HCT116 (cell line): ENCODE measurements around the gene MRPL58. TPM values are rescaled to one million over a fixed set of nuclear protein-coding genes. Genes with fewer than 3 reads are reported as not detected.
"Not testable (repeated sequence)": the region's sequence is repeated elsewhere in the genome, so short reads cannot be mapped to it uniquely, and the experiment has no call there.

Experiments used
- ATAC-seq: fragments of 200-7000 bp; cut with Tn5 transposase; 2 replicates; pipeline ENCODE4 v1.9.1; 2020; ENCODE audit warnings: mild to moderate bottlenecking, moderate library complexity
- BruUV-seq: library from RNA; stranded (reverse); fragments of 400-500 nt; replicated peaks from 2 replicates; lab custom pipeline; 2021; lab: Mats Ljungman, UMichigan
- CTCF ChIA-PET: fragments of 300-600 bp; sonication (Branson Sonifier 250); formaldehyde crosslinking; loops from one replicate; lab custom pipeline; 2021; ENCODE audit warnings: antibody characterized with exemption; lab: Charles Lee
- POLR2A ChIA-PET: fragments of 300-600, 350-600 bp; sonication (Branson Sonifier 250); formaldehyde crosslinking; loops from one replicate; lab custom pipeline; 2021; ENCODE audit warnings: antibody characterized with exemption; lab: Charles Lee
- RAD21 ChIA-PET, 2 experiments: fragments of 300-600 bp; sonication (Branson Sonifier 250); formaldehyde crosslinking; loops; one replicate each; lab custom pipeline; 2023; ENCODE audit warnings: low total read pairs in 2 of 2; ENCODE audit not compliant: uncharacterized antibody in 2 of 2, unreplicated experiment in 2 of 2, low non-redundant PET in 1 of 2; lab: Charles Lee
- DNase-seq: peaks from one replicate; pipeline ENCODE4 v3.0.0-alpha.2; 2010; ENCODE audit warnings: low read depth, low spot score
- H2AFZ ChIP-seq: fragments of 200-600 bp; shearing (Covaris generic), sonication (generic); 2 replicates; pipeline ENCODE4 v1.6.1; 2017; ENCODE audit warnings: low read depth, mixed run types, mixed read lengths, antibody characterized with exemption, low read length; ENCODE audit not compliant: poor library complexity, severe bottlenecking
- H3K27ac ChIP-seq: 2 replicates; pipeline ENCODE4 v1.5.1; 2012; ENCODE audit warnings: low read depth, low read length
- H3K27me3 ChIP-seq: fragments of 200-600 bp; sonication (generic); 2 replicates; pipeline ENCODE4 v1.6.1; 2016; ENCODE audit warnings: mixed run types, low read length, mixed read lengths; ENCODE audit not compliant: insufficient read depth
- H3K36me3 ChIP-seq, 2 experiments: fragments of 200-500 bp in 1 of 2; fragments of 200-600 bp in 1 of 2; sonication (Bioruptor generic) in 1 of 2; sonication (generic) in 1 of 2; 2 replicates each; pipeline versions ENCODE4 v1.5.1 to v1.6.1; 2014 to 2016; ENCODE audit warnings: low read length in 2 of 2, inconsistent platforms in 1 of 2, mixed read lengths in 1 of 2, mixed run types in 1 of 2; ENCODE audit not compliant: insufficient read depth in 2 of 2, control insufficient read depth in 1 of 2
- H3K4me1 ChIP-seq, 2 experiments: fragments of 200-600 bp in 1 of 2; sonication (generic) in 1 of 2; 2 replicates each; pipeline versions ENCODE4 v1.5.1 to v1.6.1; 2012 to 2017; ENCODE audit warnings: low read length in 2 of 2, inconsistent platforms in 1 of 2, mild to moderate bottlenecking in 1 of 2, mixed read lengths in 1 of 2, mixed run types in 1 of 2, moderate library complexity in 1 of 2; ENCODE audit not compliant: insufficient read depth in 2 of 2, control insufficient read depth in 1 of 2
- H3K4me2 ChIP-seq: fragments of 200-600 bp; sonication (generic); 2 replicates; pipeline ENCODE4 v1.6.1; 2017; ENCODE audit warnings: mixed run types, low read length, mixed read lengths
- H3K4me3 ChIP-seq, 2 experiments: fragments of 200-600 bp in 1 of 2; sonication (generic) in 1 of 2; replicated peaks in 1 of 2; 2 replicates each; pipeline ENCODE4 v1.5.1; 2011 to 2016; ENCODE audit warnings: low read length in 2 of 2, control low read depth in 1 of 2, low read depth in 1 of 2, mild to moderate bottlenecking in 1 of 2, mixed read lengths in 1 of 2, mixed run types in 1 of 2
- H3K79me2 ChIP-seq: fragments of 200-600 bp; sonication (generic); 2 replicates; pipeline ENCODE4 v1.6.1; 2017; ENCODE audit warnings: mild to moderate bottlenecking, mixed run types, low read length, moderate library complexity, mixed read lengths; ENCODE audit not compliant: insufficient read depth
- H3K9ac ChIP-seq: fragments of 200-600 bp; sonication (generic); 2 replicates; pipeline ENCODE4 v1.6.1; 2016; ENCODE audit warnings: low read length, mixed read lengths
- H3K9me2 ChIP-seq: fragments of 200-600 bp; sonication (generic), shearing (Covaris generic); 2 replicates; pipeline ENCODE4 v1.6.1; 2017; ENCODE audit warnings: mixed run types, mild to moderate bottlenecking, moderate library complexity; ENCODE audit not compliant: insufficient read depth
- H3K9me3 ChIP-seq, 2 experiments: fragments of 200-500 bp in 1 of 2; fragments of 200-600 bp in 1 of 2; sonication (Bioruptor generic) in 1 of 2; sonication (generic) in 1 of 2; 2 replicates each; pipeline ENCODE4 v1.6.1; 2014 to 2017; ENCODE audit warnings: low read length in 2 of 2, mixed read lengths in 2 of 2, inconsistent platforms in 1 of 2, low read depth in 1 of 2, mild to moderate bottlenecking in 1 of 2, mixed run types in 1 of 2, moderate library complexity in 1 of 2; ENCODE audit not compliant: control insufficient read depth in 1 of 2, insufficient read depth in 1 of 2
- H4K20me1 ChIP-seq: fragments of 200-600 bp; sonication (generic), shearing (Covaris generic); 2 replicates; pipeline ENCODE4 v1.6.1; 2017; ENCODE audit warnings: mixed run types, mild to moderate bottlenecking, moderate library complexity; ENCODE audit not compliant: insufficient read depth
- ELF1 ChIP-seq: IDR thresholded peaks from 2 replicates; pipeline ENCODE4 v1.6.1; 2012; ENCODE audit warnings: low read depth, borderline replicate concordance
- EZH2 ChIP-seq: fragments of 200-600 bp; sonication (generic); IDR thresholded peaks from 2 replicates; pipeline ENCODE4 v1.6.1; 2017; ENCODE audit warnings: antibody characterized with exemption, mixed run types
- POLR2AphosphoS5 ChIP-seq: IDR thresholded peaks from 2 replicates; pipeline ENCODE4 v1.6.1; 2011; ENCODE audit warnings: mild to moderate bottlenecking, low read depth, low read length, moderate library complexity
- SIN3A ChIP-seq: IDR thresholded peaks from 2 replicates; pipeline ENCODE4 v1.6.1; 2012; ENCODE audit warnings: low read depth
- SRF ChIP-seq: IDR thresholded peaks from 2 replicates; pipeline ENCODE4 v1.6.1; 2012; ENCODE audit warnings: low read depth
- ZFX ChIP-seq: fragments of 450-650 bp; IDR thresholded peaks from 2 replicates; pipeline ENCODE4 v1.6.1; 2017
- ZNF274 ChIP-seq: fragments of 200-500 bp; sonication (Bioruptor generic); IDR thresholded peaks from 2 replicates; pipeline ENCODE4 v1.6.1; 2014; ENCODE audit warnings: mild to moderate bottlenecking, low read depth, low read length, inconsistent platforms
- intact Hi-C: fragments of 100-400 bp; cut with micrococcal nuclease; formaldehyde crosslinking; loops from 2 replicates; pipeline ENCODE4 v1.10.0; 2022
- total RNA-seq: library from RNA; stranded (reverse); gene quantifications from one replicate; pipeline ENCODE4 v1.2.1, GENCODE V29; 2021; ENCODE audit not compliant: unreplicated experiment
- TF ChIP-seq, protein P1 (sequence below): IDR thresholded peaks from 2 replicates; pipeline ENCODE4 v1.6.1; 2011; ENCODE audit warnings: mild to moderate bottlenecking, low read length, moderate library complexity; ENCODE audit not compliant: insufficient replicate concordance; ENCODE audit errors: extremely low read depth
- TF ChIP-seq, protein P2 (sequence below), 3 experiments: fragments of 200-600 bp in 1 of 3; sonication (generic) in 1 of 3; IDR thresholded peaks in 2 of 3; conservative IDR thresholded peaks in 1 of 3; 2 replicates each; pipeline ENCODE4 v1.5.1; 2012 to 2017; ENCODE audit warnings: low read depth in 2 of 3, low read length in 2 of 3, antibody characterized with exemption in 1 of 3, borderline replicate concordance in 1 of 3, control low read depth in 1 of 3, mild to moderate bottlenecking in 1 of 3, mixed read lengths in 1 of 3, mixed run types in 1 of 3, moderate library complexity in 1 of 3; ENCODE audit not compliant: insufficient read depth in 1 of 3

MRPL58 gene
- total RNA-seq, 1 experiment from 2014 or later: 80.5 TPM

DNA sequence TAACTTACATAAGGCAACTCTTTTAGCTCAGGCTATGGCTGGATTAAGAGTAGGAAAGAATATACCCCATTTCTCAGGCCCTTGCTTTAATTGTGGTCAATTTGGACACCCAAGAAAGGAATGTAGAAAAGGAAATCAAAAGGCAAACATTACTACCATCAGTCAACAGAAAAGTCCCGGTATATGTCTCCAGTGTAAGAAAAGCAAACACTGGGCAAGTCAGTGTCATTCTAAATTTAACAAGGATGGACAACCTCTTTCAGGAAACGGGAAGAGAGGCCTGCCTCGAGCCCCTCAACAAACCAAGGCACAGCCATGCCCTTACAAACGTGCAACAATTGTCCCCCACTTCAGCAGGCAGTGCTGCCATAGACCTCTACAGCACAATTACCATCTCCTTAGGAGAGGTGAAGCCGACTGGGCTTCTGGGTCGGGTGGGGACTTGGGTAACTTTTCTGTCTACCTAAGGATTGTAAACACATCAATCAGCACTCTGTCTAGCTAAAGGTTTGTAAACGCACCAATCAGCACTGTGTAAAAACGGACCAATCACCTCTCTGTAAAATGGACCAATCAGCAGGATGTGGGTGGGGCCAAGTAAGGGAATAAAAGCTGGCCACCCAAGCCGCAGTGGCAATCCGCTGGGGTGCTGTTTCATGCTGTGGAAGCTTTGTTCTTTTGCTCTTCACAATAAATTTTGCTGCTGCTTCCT lies 12.4 kb downstream of the MRPL58 start:
- intact Hi-C loops: no loop called here
- TF ChIP-seq SIN3A: no peak
- no peak for TF ChIP-seq ZFX
- TF ChIP-seq, protein P1, sequence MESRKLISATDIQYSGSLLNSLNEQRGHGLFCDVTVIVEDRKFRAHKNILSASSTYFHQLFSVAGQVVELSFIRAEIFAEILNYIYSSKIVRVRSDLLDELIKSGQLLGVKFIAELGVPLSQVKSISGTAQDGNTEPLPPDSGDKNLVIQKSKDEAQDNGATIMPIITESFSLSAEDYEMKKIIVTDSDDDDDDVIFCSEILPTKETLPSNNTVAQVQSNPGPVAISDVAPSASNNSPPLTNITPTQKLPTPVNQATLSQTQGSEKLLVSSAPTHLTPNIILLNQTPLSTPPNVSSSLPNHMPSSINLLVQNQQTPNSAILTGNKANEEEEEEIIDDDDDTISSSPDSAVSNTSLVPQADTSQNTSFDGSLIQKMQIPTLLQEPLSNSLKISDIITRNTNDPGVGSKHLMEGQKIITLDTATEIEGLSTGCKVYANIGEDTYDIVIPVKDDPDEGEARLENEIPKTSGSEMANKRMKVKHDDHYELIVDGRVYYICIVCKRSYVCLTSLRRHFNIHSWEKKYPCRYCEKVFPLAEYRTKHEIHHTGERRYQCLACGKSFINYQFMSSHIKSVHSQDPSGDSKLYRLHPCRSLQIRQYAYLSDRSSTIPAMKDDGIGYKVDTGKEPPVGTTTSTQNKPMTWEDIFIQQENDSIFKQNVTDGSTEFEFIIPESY: no peak
- no peak for TF ChIP-seq POLR2AphosphoS5
- TF ChIP-seq ZNF274: no peak
- TF ChIP-seq SRF: no peak
- no peak for TF ChIP-seq EZH2
- TF ChIP-seq, protein P2, sequence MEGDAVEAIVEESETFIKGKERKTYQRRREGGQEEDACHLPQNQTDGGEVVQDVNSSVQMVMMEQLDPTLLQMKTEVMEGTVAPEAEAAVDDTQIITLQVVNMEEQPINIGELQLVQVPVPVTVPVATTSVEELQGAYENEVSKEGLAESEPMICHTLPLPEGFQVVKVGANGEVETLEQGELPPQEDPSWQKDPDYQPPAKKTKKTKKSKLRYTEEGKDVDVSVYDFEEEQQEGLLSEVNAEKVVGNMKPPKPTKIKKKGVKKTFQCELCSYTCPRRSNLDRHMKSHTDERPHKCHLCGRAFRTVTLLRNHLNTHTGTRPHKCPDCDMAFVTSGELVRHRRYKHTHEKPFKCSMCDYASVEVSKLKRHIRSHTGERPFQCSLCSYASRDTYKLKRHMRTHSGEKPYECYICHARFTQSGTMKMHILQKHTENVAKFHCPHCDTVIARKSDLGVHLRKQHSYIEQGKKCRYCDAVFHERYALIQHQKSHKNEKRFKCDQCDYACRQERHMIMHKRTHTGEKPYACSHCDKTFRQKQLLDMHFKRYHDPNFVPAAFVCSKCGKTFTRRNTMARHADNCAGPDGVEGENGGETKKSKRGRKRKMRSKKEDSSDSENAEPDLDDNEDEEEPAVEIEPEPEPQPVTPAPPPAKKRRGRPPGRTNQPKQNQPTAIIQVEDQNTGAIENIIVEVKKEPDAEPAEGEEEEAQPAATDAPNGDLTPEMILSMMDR (IDR thresholded peaks at IDR 0.05 in 2 of 3, conservative IDR thresholded peaks at IDR 0.05 in 1 of 3; ENCODE audit: borderline replicate concordance in 1 of 3, insufficient read depth in 1 of 3, low read depth in 2 of 3, low read length in 2 of 3): no peak
- no peak for TF ChIP-seq ELF1
- POLR2A ChIA-PET: interaction anchor here (1.1 to 1.6 kb wide), 3 partner anchors 8 to 12 kb away, joined by 3 to 5 read pairs (median 4); partner anchors contain the start of gene MRPL58

DNA sequence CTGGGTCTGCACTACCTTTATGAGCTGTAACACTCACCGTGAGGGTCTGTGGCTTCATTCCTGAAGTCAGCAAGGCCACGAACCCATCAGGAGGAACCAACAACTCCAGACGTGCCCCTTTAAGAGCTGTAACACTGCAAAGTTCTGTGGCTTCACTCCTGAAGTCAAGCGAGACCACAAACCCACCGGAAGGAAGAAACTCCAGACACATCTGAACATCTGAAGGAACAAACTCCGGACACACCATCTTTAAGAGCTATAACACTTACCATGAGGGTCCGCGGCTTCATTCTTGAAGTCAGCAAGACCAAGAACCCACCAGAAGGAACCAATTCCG lies 12.9 kb downstream of the MRPL58 start:
- H3K27ac ChIP-seq, H3K4me3 ChIP-seq, H2AFZ ChIP-seq, H3K27me3 ChIP-seq, H4K20me1 ChIP-seq, H3K79me2 ChIP-seq, intact Hi-C loops, DNase-seq, H3K4me2 ChIP-seq, H3K9me2 ChIP-seq, H3K9ac ChIP-seq, RAD21 ChIA-PET, BruUV-seq, H3K4me1 ChIP-seq, ATAC-seq: not testable (repeated sequence)
- ChIA-PET POLR2A (interaction anchor here (1.1 to 1.4 kb wide), 2 partner anchors 9 to 12 kb away, joined by 4 to 5 read pairs; partner anchors contain the start of gene MRPL58), CTCF (interaction anchor here (2.5 kb wide), 1 partner anchor 13 kb away, joined by 9 read pairs; the partner anchor contains the start of gene MRPL58)
- peaks cover 7 to 23% of the 10 kb centered on the region in 2 experiments; a peak in 3 of 4 replicates for H3K36me3 ChIP-seq
- H3K9me3 ChIP-seq: peaks cover 10 to 11% of the 10 kb centered on the region in 2 experiments; a peak in 2 of 4 replicates

More for the DNA sequence above, 12.4 kb downstream of the MRPL58 start:
- no peaks in the 10 kb centered on the region for H3K4me1 ChIP-seq
- H2AFZ ChIP-seq: no peak overlapping the region
- no peak overlapping the region for H3K27ac ChIP-seq
- H3K9me3 ChIP-seq: peaks cover 5 to 6% of the 10 kb centered on the region in 2 experiments; a peak in 2 of 4 replicates
- no peaks in the 10 kb centered on the region for H3K27me3 ChIP-seq
- no peaks in the 10 kb centered on the region for H3K79me2 ChIP-seq
- H3K4me3 ChIP-seq: no peak overlapping the region
- H3K9me2 ChIP-seq: no peaks in the 10 kb centered on the region
- H3K36me3 ChIP-seq: peaks cover 7 to 27% of the 10 kb centered on the region in 2 experiments; a peak in 3 of 4 replicates
- no peaks in the 10 kb centered on the region for H4K20me1 ChIP-seq
- CTCF ChIA-PET: interaction anchor here (2.5 kb wide), 1 partner anchor 12 kb away, joined by 9 read pairs; the partner anchor contains the start of gene MRPL58
- RAD21 ChIA-PET: no interaction called here
- no peak overlapping the region for H3K4me2 ChIP-seq
- BruUV-seq: no TSS peak
- DNase-seq (no peak), ATAC-seq (no peak)
- no peak overlapping the region for H3K9ac ChIP-seq
